Measurements from ENCODE around the gene CTCFL.

The CTCFL gene

DNA sequence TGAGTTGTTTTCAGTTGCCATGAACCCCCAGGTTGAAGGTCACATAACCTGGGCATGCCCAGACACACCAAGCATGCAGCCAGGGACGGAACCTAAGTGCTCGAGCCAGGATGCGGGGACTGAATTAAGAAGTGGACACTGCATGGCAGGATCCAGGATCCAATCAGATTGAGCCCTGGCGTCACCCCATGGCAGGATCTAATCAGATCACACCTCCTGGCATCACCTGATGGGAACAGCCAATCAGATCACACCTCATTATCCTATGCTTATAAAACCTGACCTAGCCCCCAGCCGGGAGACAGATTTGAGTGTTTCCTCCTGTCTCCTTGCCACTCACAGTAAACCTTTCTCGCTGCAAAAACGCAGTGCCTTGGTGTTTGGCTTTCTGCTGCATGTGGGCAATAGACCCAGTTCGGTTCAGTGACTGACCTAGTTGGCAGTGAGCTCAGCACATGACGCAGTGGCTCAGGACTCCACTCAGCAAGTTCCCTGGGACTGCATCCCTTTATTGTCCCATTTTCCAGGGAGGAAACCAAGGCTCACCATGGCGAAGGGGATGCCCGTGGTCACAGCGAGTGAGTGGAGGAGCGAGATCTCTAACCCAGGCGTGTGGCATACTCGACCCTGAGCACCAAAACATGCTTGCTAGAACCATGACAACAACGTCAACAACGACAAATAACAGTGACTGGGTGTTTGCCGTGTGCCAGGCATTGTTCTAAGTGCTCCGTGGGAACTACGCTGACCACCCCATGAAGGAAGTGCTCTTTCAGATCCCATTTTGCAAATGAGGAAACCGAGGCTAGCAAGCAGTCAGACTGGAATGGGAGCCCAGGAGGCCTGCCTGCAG, 67.5 kb downstream of the CTCFL start:
- H3K9me3 ChIP-seq (ENCODE audit: control insufficient read depth in 1 of 2, low read length in 2 of 2) = no peaks in the 10 kb centered on the region
- H3K36me3 ChIP-seq (ENCODE audit: control insufficient read depth in 1 of 2, insufficient read depth in 2 of 2, low read length in 2 of 2) = no peaks in the 10 kb centered on the region
- peaks cover 4 to 27% of the 10 kb centered on the region in 2 donors for H3K4me1 ChIP-seq (ENCODE audit: control insufficient read depth in 1 of 2, insufficient read depth in 2 of 2, low read length in 2 of 2)
- H3K27me3 ChIP-seq (ENCODE audit: low read depth, low read length) = no peaks in the 10 kb centered on the region
- peak overlapping the region in 1 of 2 donors; percentile 11 for H3K4me3 ChIP-seq (ENCODE audit: low read depth in 1 of 2, low read length in 2 of 2)
- H3K27ac ChIP-seq (ENCODE audit: low read length) = no peak overlapping the region

DNA sequence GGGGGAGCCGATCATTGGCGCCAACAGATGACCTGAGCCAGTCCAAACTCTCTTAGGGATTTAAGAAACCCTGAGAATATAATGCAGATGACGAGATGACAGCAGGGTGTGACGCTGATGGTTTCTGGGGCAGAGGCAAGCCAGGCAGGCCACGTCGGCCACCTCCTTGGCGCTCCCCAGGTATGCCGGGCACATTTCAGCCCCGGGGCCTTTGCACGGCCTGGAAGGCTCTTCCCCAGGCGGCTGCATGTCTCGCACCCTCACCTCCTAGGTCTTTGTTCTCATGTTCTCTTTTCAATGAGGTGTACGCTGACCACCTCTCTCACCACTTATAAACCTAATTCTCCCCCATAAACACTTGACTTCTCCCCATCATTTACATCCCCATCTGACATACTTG, 68.8 kb downstream of the CTCFL start:
- no peak overlapping the region for H3K27ac ChIP-seq (ENCODE audit: low read length)
- peaks cover 4 to 40% of the 10 kb centered on the region in 2 donors for H3K4me1 ChIP-seq (ENCODE audit: control insufficient read depth in 1 of 2, insufficient read depth in 2 of 2, low read length in 2 of 2)
- H3K27me3 ChIP-seq (ENCODE audit: low read depth, low read length) = no peaks in the 10 kb centered on the region
- no peaks in the 10 kb centered on the region for H3K9me3 ChIP-seq (ENCODE audit: control insufficient read depth in 1 of 2, low read length in 2 of 2)
- no peak overlapping the region for H3K4me3 ChIP-seq (ENCODE audit: low read depth in 1 of 2, low read length in 2 of 2)
- no peaks in the 10 kb centered on the region for H3K36me3 ChIP-seq (ENCODE audit: control insufficient read depth in 1 of 2, insufficient read depth in 2 of 2, low read length in 2 of 2)

GRCh38 chr20:57455386-57455785, 69.6 kb downstream of the CTCFL start:
- Histone ChIP-seq H3K9me3 (ENCODE audit: control insufficient read depth in 1 of 2, low read length in 2 of 2) (no peaks in the 10 kb centered on the region), H3K4me1 (ENCODE audit: control insufficient read depth in 1 of 2, insufficient read depth in 2 of 2, low read length in 2 of 2) (peaks cover 4 to 47% of the 10 kb centered on the region in 2 donors)

GRCh38 chr20:57451795-57452661, 72.9 kb downstream of the CTCFL start:
- no peaks in the 10 kb centered on the region for H3K9me3 ChIP-seq (ENCODE audit: control insufficient read depth in 1 of 2, low read length in 2 of 2)
- no peak overlapping the region for H3K27ac ChIP-seq (ENCODE audit: low read length)
- no peaks in the 10 kb centered on the region for H3K36me3 ChIP-seq (ENCODE audit: control insufficient read depth in 1 of 2, insufficient read depth in 2 of 2, low read length in 2 of 2)
- no peak overlapping the region for H3K4me3 ChIP-seq (ENCODE audit: low read depth in 1 of 2, low read length in 2 of 2)
- no peaks in the 10 kb centered on the region for H3K27me3 ChIP-seq (ENCODE audit: low read depth, low read length)
- peaks cover 0 to 35% of the 10 kb centered on the region in 2 donors for H3K4me1 ChIP-seq (ENCODE audit: control insufficient read depth in 1 of 2, insufficient read depth in 2 of 2, low read length in 2 of 2)

More at GRCh38 chr20:57455386-57455785, 69.6 kb downstream of the CTCFL start:
- no peak overlapping the region for H3K4me3 ChIP-seq (ENCODE audit: low read depth in 1 of 2, low read length in 2 of 2)
- no peaks in the 10 kb centered on the region for H3K36me3 ChIP-seq (ENCODE audit: control insufficient read depth in 1 of 2, insufficient read depth in 2 of 2, low read length in 2 of 2)
- H3K27ac ChIP-seq (ENCODE audit: low read length) = no peak overlapping the region
- H3K27me3 ChIP-seq (ENCODE audit: low read depth, low read length) = no peaks in the 10 kb centered on the region

GRCh38 chr20:57451431-57451794, 73.5 kb downstream of the CTCFL start:
- H3K9me3 ChIP-seq (ENCODE audit: control insufficient read depth in 1 of 2, low read length in 2 of 2) = no peaks in the 10 kb centered on the region
- no peak overlapping the region for H3K4me3 ChIP-seq (ENCODE audit: low read depth in 1 of 2, low read length in 2 of 2)
- H3K27me3 ChIP-seq (ENCODE audit: low read depth, low read length) = no peaks in the 10 kb centered on the region
- H3K4me1 ChIP-seq (ENCODE audit: control insufficient read depth in 1 of 2, insufficient read depth in 2 of 2, low read length in 2 of 2) = peaks cover 0 to 32% of the 10 kb centered on the region in 2 donors
- no peaks in the 10 kb centered on the region for H3K36me3 ChIP-seq (ENCODE audit: control insufficient read depth in 1 of 2, insufficient read depth in 2 of 2, low read length in 2 of 2)
- no peak overlapping the region for H3K27ac ChIP-seq (ENCODE audit: low read length)

- H3K36me3 ChIP-seq (ENCODE audit: control insufficient read depth in 1 of 2, insufficient read depth in 2 of 2, low read length in 2 of 2) = no peaks in the 10 kb centered on the region
- no peaks in the 10 kb centered on the region for H3K27me3 ChIP-seq (ENCODE audit: low read depth, low read length)
- H3K4me3 ChIP-seq (ENCODE audit: low read depth in 1 of 2, low read length in 2 of 2) = no peak overlapping the region
- H3K27ac ChIP-seq (ENCODE audit: low read length) = no peak overlapping the region
- H3K4me1 ChIP-seq (ENCODE audit: control insufficient read depth in 1 of 2, insufficient read depth in 2 of 2, low read length in 2 of 2) = peaks cover 0 to 32% of the 10 kb centered on the region in 2 donors
- no peaks in the 10 kb centered on the region for H3K9me3 ChIP-seq (ENCODE audit: control insufficient read depth in 1 of 2, low read length in 2 of 2)
These were observed 74.0 kb downstream of the CTCFL start for GRCh38 chr20:57450931-57451330.

DNA sequence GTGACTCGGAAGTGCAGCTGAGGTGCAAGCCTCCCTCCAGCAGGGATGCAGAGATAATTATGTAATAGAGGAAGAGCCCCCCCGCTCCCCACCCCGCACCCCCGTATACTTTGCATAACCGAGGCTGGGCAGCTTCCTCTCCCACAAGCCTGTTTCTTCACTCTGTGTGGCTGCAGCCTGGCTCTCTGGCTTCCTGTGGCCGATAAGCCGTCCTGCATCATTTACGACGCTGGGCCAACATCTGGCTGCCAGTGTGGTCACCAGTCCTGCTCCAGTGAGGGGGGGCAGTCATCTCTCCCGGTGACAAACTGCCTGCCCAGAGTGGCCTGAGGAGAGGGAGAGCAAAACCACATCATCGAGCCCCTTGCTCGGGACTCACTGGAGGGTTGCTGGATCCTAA, 74.5 kb downstream of the CTCFL start:
- Histone ChIP-seq H3K4me3 (ENCODE audit: low read depth in 1 of 2, low read length in 2 of 2) (no peak overlapping the region), H3K4me1 (ENCODE audit: control insufficient read depth in 1 of 2, insufficient read depth in 2 of 2, low read length in 2 of 2) (peaks cover 0 to 32% of the 10 kb centered on the region in 2 donors), H3K36me3 (ENCODE audit: control insufficient read depth in 1 of 2, insufficient read depth in 2 of 2, low read length in 2 of 2) (no peaks in the 10 kb centered on the region), H3K27me3 (ENCODE audit: low read depth, low read length) (no peaks in the 10 kb centered on the region), H3K9me3 (ENCODE audit: control insufficient read depth in 1 of 2, low read length in 2 of 2) (no peaks in the 10 kb centered on the region), H3K27ac (ENCODE audit: low read length) (no peak overlapping the region)

DNA sequence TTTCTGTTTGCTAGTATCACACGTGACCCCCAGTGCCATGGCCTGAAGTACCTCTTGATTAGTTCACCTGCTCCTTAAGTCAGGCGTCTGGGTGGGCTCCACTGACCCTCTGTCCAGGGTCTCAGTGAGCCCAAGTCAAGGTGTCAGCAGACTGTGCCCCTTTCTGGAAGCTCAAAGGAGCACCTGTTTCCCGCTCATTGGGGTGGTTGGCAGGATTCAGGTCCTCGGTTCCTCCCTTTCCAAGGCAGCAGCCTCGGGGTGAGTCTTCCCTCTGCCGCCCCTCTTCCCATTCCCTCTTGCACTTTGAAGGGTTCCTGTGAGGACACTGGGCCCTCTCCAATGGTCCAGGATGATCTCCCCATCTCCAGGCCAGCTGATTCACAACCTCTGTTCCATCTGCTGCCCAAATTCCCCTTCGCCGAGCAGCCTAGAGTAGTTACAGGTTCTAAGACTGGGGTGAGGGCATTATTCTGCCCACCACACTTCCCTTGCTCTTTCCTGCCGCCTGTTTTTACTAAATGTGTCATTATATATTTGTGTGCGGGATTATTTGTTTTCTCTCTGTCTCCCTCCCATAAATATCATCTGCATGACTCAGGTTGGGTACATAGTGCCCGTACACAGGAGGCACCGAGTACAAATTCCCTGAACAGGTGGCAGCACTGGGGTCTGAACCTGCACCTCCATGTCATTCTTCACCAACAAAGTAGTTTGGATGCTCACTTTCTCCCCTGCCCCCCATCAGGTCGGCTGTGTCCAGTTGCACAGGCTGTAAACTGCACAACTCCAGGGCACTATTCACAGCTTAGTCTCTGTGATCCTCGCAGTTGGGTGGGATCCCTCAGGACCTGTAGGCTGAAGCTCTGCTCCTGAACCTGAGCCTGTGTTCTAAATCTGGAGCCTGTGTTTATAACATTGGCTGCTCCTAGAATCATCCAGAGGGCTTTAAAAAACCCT, 75.3 kb downstream of the CTCFL start:
- H3K9me3 ChIP-seq (ENCODE audit: control insufficient read depth in 1 of 2, low read length in 2 of 2) = no peaks in the 10 kb centered on the region
- no peak overlapping the region for H3K27ac ChIP-seq (ENCODE audit: low read length)
- H3K4me1 ChIP-seq (ENCODE audit: control insufficient read depth in 1 of 2, insufficient read depth in 2 of 2, low read length in 2 of 2) = peaks cover 0 to 32% of the 10 kb centered on the region in 2 donors
- no peaks in the 10 kb centered on the region for H3K27me3 ChIP-seq (ENCODE audit: low read depth, low read length)
- no peak overlapping the region for H3K4me3 ChIP-seq (ENCODE audit: low read depth in 1 of 2, low read length in 2 of 2)
- no peaks in the 10 kb centered on the region for H3K36me3 ChIP-seq (ENCODE audit: control insufficient read depth in 1 of 2, insufficient read depth in 2 of 2, low read length in 2 of 2)

GRCh38 chr20:57448764-57449354, 76.1 kb downstream of the CTCFL start:
- Histone ChIP-seq H3K4me1 (ENCODE audit: control insufficient read depth in 1 of 2, insufficient read depth in 2 of 2, low read length in 2 of 2) (peaks cover 0 to 41% of the 10 kb centered on the region in 2 donors), H3K27ac (ENCODE audit: low read length) (no peak overlapping the region), H3K9me3 (ENCODE audit: control insufficient read depth in 1 of 2, low read length in 2 of 2) (no peaks in the 10 kb centered on the region), H3K4me3 (ENCODE audit: low read depth in 1 of 2, low read length in 2 of 2) (no peak overlapping the region), H3K27me3 (ENCODE audit: low read depth, low read length) (no peaks in the 10 kb centered on the region), H3K36me3 (ENCODE audit: control insufficient read depth in 1 of 2, insufficient read depth in 2 of 2, low read length in 2 of 2) (no peaks in the 10 kb centered on the region)

Data from muscle layer of duodenum (tissue), 2 donors.